K562 treated with DMSO at 1 percent for 12 hours (cell line): ENCODE measurements around the gene RGR. TPM values are rescaled to one million over a fixed set of nuclear protein-coding genes. Genes with fewer than 3 reads are reported as not detected.

Experiments used
- total RNA-seq: library from RNA; unstranded; fragments of 300-600 nt; gene quantifications from 2 replicates; pipeline ENCODE4 v1.2.3, GENCODE V29; 2022; ENCODE audit not compliant: insufficient read depth

The RGR gene
- total RNA-seq: not detected in 2 replicates

GRCh38 chr10:84244651-84245270, at the start of gene RGR:
TSS of gene RGR (plus strand) at chr10:84245053. CDS start at chr10:84245091, 38 bp downstream.

GRCh38 chr10:84225427-84226173, 19.3 kb upstream of the RGR start, which contains the start of gene LRIT2:
TSS of gene LRIT2 (minus strand) at chr10:84225544. CDS start at chr10:84225520, 24 bp downstream.

GRCh38 chr10:84241185-84241790, 3.6 kb upstream of the RGR start, which contains the start of gene LRIT1:
TSS of gene LRIT1 (minus strand) at chr10:84241546. CDS start at chr10:84241439, 107 bp downstream.

Other genes starting within 250 kb of the RGR start
- gene GHITM, start 105.5 kb upstream of the RGR start, total RNA-seq: 301 and 393 TPM in 2 replicates
- not detected in 2 replicates for gene GPR15LG, start 71.3 kb upstream of the RGR start, total RNA-seq
- gene CDHR1, start 50.5 kb upstream of the RGR start, total RNA-seq: 0.20 and 0.43 TPM in 2 replicates
- gene LRIT2, start 19.5 kb upstream of the RGR start, total RNA-seq: not detected in 2 replicates
- gene LRIT1, start 3.5 kb upstream of the RGR start, total RNA-seq: not detected in 2 replicates
- 2.7 and 8.5 TPM in 2 replicates for gene CCSER2, start 83.5 kb downstream of the RGR start, total RNA-seq